EL (cell line): ENCODE measurements around the gene TRPC1.

Source experiments
- DNase-seq: peaks from one replicate; pipeline ENCODE4 v3.0.0-alpha.2; 2016

Gene TRPC1

DNA sequence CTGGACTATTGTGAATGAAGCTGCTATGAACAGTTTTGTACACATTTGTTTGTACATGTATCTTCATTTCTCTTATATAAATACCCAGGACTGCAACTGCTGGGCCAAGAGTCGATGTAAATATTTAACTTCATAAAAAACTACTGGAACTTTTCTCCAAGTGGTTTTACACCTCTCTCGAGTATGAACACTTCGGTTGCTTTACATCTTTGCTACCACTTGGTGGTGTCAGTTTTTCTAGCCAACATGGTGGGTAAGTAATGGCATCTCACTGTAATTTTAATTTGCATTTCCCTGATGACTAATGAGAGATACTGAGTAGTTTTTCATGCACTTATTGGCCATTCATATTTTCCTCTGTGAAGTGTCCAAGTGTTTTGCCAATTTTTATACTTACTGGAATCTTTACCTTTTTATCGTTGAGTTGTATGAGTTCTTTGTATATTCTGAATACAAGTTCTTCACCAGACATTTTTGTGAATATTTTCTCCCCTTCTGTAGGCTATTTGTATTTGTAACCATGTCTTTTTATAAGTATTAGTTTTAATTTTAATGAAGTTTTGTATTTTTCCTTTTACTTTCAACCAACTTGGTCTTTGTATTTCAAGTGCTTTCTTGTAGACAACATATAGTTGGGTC is 120.6 kb downstream of the TRPC1 start:
- DNase-seq: peak; percentile 59

DNA sequence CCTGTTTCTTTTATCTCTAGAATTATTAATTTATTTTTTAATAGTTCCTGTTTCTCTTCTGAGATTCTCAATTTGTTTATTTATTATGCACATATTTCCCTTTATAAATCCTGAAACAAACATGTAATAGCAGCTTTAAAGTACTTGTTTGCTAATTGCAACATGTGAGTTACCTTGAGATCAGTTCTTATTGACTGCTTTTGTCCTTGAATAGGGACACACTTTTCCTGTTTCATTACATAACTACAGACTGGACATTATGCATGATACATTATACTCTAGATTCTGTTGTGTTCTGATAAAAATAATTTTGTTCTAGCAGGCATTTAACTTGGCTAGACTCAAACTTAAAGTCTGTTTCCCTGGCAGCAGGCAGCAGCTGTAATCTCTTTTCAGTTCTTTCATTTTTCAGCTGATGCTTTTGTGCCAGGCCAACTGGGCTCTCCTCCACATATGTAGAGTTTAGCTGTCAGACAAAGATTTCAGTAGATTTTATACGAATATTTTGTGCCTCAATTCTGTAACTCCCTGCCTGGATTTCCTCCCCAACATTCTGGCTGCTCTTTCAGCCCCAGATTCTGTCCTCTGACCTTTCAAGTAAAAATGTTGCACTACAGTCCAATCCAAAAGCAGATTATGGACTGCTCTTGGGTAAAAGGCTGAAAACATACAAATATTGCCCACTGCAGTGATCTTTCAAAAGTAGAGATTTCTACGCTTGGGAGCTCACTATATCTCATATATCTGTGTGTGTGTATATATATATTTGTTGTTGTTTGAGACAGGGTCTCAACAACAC is 123.1 kb downstream of the TRPC1 start:
- no peak for DNase-seq

DNA sequence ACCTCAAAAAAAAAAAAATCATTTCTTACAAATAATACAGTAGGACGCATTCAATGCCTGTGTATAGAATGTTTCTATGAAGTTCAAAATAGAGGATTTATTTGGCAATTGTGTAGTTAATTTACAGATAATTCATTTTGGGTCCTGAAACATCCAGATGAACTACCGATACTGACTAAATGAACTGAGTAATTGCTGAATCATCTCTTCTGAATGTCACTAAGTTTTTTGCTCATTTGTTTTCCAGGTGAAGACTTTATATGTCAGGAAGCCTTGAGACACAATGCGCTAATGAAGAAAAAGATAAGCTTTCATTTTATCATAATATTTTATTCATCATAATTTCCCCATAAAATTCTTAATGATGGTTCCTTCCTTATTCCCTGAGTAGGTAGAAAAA is 125.3 kb downstream of the TRPC1 start:
- DNase-seq: no peak

DNA sequence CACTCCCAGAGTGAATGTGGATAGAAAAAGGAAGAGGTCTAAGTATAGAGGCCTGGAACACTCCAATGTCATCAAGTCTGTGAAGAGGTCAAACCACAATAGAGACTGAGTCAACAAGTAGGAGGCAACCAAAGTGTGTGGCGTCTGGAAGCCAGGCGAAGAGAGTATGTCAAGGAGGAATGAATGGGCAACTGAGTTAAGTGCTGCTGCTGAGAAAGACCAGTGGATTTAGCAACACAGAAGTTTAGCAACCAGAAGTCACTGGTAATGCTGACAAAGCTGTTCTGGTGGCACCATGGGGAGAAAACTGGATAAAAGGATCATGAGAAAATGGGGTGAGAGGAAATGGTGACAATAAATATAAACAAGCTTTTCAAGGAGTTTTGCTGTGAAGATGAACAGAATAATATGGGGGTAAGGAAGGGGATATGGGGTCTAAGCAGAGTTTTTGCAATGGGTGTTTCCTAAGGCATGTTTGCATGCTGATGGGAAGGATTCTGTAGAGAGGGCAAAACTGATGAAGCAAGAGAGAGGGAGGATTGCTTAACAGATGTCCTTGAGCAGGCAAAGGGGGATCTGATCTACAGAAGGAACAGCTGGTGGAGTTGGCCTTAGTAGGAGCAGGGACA is 126.7 kb downstream of the TRPC1 start:
- peak; percentile 94 for DNase-seq

DNA sequence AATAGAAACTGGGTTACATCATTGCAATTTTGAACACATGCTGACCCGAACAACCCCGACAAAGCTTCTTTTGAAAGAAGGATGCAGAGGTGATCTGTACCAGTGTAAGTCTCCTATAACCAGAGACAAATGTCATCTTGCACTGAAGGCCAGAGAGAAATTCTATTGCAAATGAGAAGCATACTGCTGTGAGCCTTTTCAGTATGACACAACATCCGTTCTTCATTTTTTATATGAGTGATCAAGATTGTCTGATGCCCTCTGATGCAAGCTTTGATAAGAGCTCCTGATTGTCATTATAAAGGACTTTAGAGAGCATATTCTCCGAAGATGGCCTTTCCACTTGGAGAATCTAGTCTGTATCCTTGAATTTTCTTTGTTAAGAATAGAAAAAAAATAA is 128.2 kb downstream of the TRPC1 start:
- DNase-seq: peak; percentile 6

DNA sequence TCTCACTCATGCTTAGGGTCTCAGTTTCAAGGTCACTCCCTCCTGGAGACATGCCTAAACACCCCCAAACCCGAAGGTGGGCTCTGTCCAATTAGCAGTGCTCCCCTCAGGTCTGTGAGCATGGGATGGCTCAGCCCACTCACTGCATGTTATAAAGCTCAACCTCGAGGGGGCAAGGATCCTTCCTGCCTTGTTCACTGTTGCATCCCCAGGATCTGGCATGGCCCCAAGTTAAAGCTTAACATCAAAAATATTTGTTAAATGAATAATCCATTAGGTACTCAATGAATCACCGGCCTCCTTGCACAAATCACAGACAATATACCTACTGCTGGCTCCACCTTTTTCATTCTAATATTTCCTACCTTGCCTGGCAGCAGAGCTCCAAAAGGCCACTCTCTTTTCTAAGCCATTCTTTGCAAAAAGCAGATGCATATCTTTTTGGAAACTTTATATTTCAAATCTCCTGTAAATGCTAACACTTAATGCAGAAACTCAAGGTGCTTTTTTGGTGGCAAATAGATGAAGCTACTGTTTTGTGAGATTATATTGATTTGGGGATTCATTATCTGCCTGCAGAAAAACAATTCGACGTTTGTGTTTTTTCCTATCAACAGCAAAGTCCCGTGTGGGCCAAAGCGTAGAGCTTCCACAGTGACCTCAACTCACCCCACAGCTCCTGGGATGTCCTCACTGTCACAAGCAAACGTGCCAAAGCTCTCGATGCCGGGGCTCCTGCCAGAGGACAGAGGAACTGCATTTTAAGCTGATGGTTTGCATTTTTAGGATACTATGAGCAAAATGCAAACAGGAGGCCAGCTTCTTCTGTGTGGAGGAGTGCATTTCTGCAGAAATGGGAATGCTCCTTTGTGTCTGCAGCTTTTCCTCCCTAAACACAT is 129.7 kb downstream of the TRPC1 start:
- peak; percentile 80 for DNase-seq

DNA sequence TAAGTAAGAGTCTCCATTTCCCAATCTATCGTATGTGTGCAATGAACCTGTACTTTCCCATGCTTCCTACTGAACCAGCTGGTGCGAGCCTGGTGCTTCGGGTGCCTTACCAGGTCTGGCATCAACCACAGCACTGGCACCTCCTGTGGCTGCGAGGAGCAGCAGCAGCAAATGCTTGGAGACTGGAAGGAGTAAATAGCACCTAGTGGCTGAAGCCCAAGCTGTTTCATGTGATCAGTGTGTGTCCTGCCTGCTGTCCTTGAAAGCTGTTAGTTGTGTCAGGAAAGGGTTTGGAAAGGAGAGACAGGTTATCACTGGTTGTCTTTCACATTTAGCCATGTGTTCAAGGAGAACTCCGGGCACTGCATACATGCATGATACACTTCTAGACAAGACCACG is 133.2 kb downstream of the TRPC1 start:
- DNase-seq: peak; percentile 12
